ENCODE measurements around the gene FGF7.
"Not testable (repeated sequence)": the region's sequence is repeated elsewhere in the genome, so short reads cannot be mapped to it uniquely, and the experiment has no call there.

The FGF7 gene

DNA sequence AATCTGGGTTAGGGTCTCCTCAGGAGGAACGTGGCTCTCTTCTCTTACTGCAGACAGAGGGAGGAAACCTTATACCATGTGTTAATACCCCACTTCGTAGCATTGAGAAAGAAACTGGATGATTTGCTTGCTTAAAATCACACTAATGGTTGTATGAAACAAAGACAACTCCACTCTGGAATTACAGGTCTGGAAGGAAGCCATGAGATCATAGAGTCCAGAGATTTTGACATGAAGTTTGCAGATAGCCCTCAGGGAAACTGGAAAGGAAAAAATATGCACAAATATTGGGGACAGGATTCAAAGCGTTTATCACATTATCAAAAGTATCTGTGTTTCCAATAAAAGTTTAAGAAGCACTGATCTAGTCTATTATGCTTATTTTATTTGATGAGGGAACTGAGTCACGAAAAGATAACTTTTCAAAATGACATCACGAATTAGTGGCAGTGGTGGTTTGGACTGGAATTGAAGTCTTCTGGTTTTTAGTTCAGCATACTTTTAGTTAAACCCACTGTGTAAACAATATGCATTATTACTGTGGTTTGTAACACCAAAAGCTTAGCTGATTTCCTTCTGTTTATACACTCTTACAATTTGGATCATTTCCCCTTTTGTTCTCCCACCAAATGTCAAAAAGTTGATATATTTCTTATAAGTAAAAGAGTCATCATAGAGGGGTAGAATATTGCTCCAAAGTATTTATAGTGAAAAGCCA lies 16.8 kb downstream of the FGF7 start:
- no peak for DNase-seq

DNA sequence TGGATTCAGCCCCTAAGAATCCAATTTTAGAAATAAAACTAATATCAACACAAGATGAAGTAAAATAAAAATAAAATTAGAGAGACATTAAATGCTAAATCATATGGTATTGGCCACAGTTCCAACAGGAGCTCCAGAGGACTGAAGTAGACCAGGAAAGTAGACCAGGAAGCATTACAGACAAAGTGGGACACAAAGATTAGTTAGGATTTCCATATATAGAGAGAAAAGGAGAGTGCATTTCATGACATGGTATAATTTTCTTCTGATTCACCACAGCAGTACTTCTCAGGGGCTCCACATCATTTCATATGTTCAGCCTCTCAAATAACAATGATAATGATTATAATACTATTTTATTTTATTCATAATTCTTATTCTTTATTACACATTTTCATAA lies 18.3 kb downstream of the FGF7 start:
- DNase-seq: no peak

DNA sequence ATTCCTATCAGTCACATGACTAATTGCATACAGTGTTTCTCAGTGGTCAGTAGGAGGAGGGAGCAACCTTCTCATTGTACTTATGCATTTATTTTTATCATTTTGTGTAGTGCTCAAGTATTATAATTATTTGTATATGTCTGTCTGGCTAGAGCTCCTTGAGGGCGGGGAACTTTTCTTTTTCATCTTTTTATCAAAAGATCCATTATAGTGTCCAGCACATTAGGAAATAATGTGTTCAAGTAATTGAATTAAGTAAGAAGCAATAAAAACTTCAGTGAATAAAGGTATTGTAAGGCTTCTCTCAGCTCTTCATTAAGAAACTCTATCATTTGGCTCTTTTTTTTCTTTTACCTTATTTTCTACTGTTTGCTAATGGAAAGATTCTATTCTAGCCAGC lies 18.8 kb downstream of the FGF7 start:
- DNase-seq: no peak

DNA sequence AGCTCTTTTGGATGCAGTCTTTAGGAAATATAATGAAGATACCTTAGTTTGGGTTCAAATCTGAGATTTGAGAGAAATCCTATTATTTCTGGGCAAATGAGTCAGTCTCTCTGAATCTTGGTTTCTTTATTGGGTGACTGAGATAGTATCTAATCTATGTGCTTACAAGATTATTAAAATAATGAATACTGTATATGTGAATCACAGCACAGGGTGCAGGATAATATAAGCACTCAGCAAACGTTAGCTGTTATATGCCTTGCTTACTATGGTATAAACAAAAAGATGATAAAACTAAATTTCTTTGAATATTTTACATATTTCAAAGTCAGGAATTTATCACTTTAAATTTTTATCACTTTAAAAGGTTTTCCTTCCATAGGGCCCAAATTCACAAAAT lies 29.6 kb downstream of the FGF7 start:
- DNase-seq: no peak

DNA sequence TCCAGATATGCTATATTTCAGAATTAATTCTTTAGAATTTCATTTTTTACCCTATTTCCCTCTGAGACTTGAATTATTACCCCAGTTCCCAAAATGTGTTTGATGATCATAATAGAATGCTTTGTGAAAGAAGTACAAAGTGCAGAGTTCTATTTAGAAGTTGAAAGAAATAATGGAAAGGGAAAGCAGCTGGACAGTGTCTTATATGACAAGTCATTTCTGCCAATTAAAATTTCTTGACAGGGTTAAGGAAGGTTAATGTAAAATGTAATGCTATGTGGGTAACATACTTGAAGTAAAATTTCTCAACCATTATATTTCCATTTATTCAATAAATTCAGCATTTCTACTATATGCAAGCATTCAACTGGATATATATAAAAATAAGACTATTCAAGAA lies 33.1 kb downstream of the FGF7 start:
- DNase-seq: no peak

DNA sequence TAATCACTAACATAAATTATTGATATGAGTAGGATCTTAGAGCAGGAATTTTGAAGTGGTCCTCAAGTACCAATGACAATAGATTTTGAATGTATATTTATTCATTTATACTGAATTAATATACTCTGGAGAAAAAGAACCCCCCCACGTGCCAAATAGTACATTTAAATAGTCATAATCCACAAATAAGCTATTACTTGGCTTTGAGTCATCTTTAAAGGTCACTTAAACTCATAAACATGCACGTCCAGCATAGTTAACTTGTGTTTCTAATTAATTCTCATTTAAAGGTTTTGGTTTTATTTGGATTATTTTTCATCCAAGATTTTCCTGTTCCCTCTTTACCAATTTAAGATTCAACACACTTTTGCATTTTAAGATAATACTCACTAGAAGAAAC lies 35.1 kb downstream of the FGF7 start:
- DNase-seq: no peak

DNA sequence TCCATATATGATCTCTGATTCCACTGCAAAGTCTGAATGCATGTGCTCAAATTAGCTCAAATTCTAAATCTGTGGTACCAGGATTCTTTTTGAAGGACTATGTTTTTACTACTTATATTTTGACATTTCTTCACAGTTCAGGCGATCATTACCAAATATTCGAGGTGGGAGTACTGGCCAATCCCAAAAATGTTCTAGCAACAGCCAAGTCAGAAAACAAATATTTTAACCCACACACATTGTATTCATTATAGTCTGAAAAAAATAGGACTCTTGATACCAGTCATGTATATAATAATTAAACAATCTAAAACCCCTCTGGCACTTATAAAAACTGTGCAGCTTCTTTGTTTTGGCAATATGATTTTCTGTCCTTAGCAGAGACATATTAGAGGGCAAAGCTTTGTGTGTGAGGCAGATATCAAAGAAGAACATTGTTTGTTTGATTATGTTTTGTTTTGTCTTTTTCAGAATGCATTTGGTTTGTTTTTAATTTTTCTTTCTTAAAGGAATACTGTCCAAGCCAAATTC lies 37.4 kb downstream of the FGF7 start:
- DNase-seq: no peak

DNA sequence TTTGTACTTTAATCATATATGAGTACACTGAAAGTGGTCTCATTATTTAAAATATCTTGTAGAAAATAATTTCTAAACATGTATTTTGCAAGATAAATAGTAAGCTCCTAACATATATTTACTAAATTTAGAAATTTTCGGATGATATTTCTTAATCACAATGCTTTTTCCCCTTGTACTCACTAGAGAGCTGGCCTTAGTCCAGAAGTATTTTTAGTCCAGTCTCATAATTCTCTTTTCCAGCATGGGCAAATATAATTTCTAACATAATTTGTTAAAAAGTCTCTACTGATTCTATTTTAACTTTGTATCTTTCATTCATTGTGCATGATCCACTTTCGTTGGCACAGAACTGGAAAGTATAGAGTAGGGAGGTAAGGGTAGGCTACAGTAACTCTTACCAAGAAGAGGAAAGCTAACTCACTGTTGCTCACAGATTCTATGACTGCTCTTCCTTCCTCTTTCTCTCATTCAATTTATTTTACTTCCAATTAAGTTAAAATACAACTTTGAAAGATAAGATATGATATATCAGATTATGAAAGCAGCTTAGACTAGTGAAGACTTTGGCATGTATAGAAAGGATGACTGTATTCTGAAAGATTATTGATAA lies 39.3 kb downstream of the FGF7 start:
- DNase-seq: no peak

DNA sequence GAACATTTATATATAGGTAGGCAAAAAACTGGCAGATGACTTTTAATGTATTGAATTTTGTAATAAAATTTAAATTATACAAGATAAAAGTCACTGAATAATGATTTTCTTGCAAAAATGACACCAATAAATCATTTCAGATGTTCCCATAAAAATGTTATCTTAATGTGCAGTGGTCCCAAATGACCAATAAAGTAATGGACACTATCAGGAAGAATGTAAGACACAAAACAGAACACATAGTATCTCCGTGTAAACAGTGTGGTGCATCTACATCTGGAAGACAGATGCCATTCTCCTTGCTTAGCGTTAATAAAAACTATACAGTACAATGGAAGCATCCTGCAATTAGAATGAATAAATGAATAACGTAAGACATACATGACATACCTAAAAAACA lies 41.5 kb downstream of the FGF7 start:
- no peak for DNase-seq

DNA sequence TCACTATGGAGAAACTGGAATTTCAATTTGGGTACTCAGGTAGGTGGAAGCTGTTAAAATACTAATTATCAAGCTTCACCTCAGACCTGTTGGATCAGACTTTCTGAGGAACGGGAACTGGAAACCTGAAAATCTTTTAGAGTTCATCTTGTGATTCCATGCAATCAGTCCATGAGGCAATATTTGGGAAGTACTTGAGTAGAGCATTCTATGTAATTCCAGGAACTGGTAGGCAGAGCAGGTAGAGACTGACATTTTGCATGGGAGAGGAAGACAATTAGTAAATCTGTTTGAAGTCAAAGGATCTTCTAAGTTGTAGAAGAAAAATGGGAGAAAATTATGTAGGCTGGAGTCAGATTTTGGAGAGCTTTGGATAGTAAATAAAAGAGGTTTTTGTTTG lies 43.1 kb downstream of the FGF7 start:
- DNase-seq: no peak

DNA sequence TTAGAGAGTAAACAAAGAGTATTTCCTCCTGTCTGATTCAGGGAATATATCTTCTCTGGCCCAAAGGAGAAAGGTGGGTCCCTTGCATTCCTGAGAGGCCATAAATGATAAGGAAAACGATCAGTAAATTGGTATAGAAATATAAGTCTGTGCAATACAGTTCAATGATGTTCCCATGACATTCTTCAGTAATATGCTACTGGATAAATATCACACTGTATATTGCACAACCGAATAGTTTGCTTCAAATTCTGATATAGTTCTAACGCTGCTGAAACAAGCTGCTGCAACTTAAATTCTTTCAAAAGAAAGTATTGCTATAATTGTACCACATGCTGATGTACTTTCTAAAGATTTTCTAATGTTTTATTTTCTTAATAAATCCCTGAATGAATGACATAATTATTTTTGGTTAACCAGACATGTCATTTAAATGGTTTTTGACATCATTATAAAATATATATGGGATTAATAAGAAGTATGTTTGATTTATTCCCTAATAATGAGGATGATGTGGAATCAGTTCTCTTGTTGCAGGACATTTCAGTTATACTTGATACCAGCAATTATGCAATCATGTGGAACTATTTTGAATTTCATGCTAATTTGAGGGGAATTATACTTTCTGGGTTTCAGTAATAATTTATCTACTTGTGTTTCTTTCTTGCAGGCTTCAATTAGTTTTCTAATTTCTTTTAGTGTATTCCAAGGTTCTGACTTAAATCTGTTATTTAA lies 44.9 kb downstream of the FGF7 start:
- DNase-seq: no peak

DNA sequence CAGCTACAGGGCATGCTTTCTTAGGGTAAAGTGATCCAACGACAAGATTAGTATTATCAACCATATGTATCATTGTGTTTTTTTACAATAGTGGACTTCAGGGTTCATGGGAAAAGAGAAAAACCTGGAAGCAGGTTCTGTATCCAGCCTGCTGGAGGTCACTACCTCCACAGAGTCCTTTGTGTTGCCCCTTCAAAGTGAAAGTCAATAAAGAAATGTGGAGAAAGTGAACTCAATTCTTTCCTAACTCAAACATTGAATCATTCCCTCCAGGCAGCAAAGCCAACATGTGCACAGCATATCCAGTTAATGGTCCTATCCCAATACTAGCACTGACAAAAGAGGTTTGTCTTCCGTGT lies 45.4 kb downstream of the FGF7 start:
- no peak for DNase-seq

DNA sequence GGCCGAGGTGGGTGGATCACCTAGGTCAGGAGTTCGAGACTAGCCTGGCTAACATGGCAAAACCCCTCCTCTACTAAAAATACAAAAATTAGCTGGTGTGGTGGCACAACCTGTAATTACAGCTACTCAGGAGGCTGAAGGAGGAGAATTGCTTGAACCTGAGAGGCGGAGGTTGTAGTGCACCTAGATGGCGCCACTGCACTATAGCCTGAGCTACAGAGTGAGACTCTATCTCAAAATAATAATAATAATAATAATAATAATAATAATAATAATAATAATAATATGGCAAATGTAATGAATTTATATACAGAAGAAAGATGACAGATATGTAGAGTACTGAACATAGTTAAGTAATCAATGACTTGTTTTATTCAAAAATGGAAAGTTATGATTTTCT lies 48.2 kb downstream of the FGF7 start:
- DNase-seq: peak; percentile 1

DNA sequence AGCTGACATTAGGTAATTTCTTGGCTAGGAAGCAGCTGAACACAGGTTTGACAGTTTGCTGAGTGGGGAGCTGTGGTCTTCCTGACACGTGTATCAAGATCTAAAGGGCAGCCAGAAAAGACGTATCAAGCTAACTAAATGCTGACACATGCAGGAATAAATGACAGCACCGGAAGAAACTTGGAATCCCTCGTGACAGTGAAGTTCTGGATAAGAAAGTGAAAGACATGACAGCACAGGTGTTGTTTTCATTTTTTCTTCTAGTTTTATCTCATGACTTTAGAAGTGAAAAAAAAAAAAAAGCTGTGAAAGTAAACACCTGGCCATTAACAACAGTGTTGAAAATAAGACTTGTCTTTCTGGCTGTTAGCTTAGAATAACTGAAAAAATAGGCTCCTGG lies 48.7 kb downstream of the FGF7 start:
- DNase-seq: no peak

DNA sequence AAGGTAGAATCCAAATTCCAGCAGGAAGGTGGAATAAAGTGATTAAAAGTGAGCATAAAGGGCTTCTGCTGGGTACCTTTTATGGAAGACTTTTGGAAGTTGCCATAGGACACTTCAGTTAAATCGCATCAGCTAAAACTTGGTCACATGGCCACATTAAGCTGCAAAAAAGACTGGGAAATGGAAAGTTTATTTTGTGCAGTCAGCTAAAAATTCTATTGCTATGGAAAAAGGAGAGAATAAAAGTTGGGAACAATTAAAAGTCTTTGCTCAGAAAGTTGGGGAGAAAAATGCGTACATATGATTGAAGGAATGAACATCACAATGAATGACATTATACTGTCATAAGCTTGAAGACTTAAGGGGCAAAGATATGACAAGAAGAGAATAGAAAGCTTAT lies 49.3 kb downstream of the FGF7 start:
- no peak for DNase-seq

DNA sequence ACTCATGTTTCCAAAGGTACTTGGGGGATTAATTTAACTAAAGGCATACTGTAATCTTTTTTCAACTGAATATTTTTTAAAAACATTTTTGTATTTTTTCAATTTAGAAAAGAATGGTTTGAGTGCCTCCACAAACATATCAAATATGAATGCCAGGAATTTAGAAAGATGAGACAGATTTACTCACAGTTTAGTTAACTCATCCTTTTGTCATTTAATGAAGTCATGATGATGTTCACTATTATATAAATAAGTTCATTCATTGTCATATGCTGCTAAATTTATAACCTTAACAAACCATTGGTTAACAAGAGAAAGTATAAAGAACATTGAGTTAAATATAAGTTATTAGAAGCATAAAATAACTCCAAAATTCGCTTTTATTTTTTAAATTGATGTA lies 50.0 kb downstream of the FGF7 start:
- DNase-seq: no peak

DNA sequence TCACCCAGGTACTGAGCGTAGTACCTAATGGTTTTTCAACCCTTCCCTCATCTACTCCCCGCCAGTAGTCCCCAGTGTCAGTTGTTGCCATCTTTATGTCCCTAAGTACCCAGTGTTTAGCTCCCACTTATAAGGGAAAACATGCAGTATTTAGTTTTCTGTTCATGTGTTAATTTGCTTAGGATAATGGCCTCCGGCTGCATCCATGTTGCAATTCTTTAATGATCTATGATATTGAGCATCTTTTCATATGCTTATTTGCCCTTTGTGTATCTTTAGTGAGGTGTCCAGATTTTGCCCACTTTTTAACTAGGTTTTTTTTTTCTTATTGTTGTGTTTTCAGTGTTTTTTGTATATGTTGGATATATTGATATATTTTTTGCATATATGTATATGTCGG lies 55.0 kb downstream of the FGF7 start:
- not testable (repeated sequence) for DNase-seq

DNA sequence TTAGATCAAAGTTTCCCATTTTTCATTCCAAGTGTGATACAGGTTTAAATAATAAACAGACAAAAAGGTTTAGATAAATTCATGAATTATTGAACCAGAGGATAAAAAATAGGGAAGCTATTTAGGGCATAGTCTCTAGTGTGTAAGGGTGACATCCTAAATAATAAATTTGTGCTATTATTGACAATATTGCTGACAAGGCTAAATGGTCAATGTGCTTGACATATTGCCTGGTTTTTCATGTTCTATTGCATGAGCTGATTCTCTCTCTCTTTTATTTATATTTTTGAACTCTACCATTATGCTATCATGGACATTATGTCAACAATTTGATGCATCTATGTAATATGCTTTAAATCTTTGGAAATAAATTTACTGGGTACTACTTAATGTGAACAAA lies 55.9 kb downstream of the FGF7 start:
- not testable (repeated sequence) for DNase-seq

DNA sequence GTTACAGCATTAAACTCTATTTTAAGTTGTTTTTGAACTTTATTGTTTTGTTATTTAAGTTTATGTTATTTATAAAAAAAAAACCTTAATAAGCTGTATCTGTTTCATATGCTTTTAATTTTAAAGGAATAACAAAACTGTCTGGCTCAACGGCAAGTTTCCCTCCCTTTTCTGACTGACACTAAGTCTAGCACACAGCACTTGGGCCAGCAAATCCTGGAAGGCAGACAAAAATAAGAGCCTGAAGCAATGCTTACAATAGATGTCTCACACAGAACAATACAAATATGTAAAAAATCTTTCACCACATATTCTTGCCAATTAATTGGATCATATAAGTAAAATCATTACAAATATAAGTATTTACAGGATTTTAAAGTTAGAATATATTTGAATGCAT lies 62.4 kb downstream of the FGF7 start:
- not testable (repeated sequence) for DNase-seq

DNA sequence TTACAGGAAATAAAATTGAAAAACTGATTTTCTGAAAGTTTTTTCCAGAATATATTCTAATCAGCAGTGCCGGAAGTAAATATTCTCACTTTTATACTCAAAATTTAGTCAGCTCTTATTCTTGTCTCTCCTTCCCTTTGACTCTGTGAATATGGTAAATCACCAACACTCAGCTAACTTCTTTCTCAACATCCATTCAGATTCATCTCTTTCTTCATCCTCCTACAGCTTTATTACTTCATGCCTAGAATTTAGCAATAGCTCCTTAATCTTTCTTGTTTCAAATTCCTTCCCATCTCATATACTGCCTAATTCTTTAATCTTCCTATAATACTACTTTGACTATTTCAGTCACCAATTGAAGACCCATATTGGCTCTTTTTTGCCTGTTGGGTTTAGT lies 67.9 kb downstream of the FGF7 start:
- DNase-seq: no peak

DNA sequence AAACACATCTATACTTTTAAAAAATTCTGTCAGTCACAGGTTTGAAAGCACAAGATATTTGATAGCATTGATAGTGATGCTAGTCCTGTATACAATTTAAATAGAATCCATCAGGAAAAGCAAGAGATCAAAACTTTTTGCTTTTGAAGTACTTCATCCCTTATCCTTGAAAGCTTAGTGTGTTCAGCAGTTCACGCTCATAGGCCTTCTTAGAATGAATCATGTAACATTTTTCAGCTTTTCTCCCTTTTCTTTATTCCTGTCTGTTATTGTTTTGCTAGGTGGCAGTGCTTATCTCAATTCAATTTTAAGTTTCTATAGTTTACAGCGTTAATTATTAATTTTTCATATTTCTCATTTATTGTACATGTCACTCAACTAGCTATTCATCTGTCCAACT lies 69.1 kb downstream of the FGF7 start:
- DNase-seq: no peak

DNA sequence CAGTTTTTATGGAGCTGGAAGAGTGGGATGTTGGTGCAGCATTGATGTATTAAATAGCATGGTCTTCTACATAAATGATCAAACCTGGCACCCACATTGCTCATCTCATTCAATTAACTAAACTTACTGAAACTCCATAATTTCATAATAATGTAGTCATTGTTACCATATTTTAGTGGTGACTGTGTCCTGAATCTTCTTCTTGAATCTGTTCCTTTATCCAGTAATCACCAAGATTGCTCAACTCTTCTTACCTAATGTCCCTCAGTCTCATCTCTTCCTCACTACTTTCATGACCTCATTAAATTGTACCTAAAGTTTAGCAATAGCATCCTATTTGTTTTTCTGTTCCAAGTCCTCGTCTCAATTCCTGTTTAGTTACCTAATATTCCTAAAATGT lies 69.8 kb downstream of the FGF7 start:
- no peak for DNase-seq

DNA sequence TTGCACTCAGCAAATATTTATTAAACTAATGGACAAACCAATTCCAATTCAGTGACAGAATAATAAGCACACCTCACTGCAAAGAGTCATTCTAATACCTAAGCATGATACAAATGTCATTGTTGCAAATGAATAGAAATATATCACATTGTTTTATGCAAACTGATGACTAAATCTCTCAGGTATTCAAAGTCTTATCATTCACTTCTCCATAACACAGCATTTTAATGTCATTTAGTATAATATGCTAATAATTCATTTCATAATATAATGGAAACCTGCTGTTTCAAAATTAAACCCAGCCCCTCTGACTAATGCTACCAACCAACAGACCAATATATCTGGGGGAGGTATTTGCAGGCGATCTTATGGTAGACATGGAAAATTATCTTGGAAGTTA lies 71.8 kb downstream of the FGF7 start:
- no peak for DNase-seq

DNA sequence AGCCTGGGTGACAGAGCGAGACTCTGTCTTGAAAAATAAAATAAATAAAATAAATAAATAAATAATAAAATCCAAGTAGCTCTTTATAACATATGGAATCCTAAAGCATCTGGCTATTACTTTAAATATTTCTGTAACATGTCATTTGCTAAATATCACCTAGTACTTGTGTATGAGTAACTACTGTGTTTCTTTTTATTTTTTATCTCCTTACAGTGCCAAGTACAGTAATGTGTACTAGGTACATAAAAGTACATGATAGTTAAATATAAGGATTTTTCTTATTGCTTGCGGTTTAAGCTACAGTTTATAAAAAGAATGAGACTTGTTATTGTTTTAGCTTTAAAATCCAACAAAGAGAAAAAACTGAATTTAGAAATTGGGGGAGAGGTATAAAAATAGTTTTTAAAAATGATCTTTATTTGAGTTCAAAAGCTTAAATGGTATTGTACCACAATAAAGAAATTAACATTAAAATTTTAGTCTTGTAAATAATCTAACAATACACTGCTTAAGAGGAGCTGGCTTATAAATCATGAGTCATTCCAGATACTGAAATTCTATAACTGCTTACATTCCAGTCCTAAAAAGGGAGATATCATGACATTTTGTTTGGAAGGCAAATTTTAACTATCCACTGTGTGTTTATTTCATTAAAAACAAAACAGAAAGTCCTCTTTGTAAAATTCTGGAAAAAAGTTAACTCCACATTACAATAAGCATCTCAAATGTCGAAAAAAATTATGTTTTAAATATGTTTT lies 73.1 kb downstream of the FGF7 start:
- no peak for DNase-seq
